Progenitor cell of endocrine pancreas (in vitro differentiated cells): ENCODE measurements around the gene DGCR8. TPM values are rescaled to one million over a fixed set of nuclear protein-coding genes. Genes with fewer than 3 reads are reported as not detected.

Experiments used
- DNase-seq: peaks from one replicate; pipeline ENCODE4 v3.0.0; 2021; ENCODE audit warnings: low spot score; ENCODE audit not compliant: unreplicated experiment
- H3K27ac Mint-ChIP-seq: 2 replicates; pipeline ENCODE4 v1.8.0; 2021; ENCODE audit warnings: mild to moderate bottlenecking, moderate library complexity, mixed read lengths
- H3K27me3 Mint-ChIP-seq: 2 replicates; pipeline ENCODE4 v1.8.0; 2021; ENCODE audit warnings: mixed read lengths
- H3K36me3 Mint-ChIP-seq: 2 replicates; pipeline ENCODE4 v1.8.0; 2022; ENCODE audit warnings: mixed read lengths; ENCODE audit not compliant: insufficient read depth
- H3K4me1 Mint-ChIP-seq: 2 replicates; pipeline ENCODE4 v1.8.0; 2021; ENCODE audit warnings: low read depth, mixed read lengths
- H3K4me3 Mint-ChIP-seq: 2 replicates; pipeline ENCODE4 v1.8.0; 2021; ENCODE audit warnings: low read depth, mild to moderate bottlenecking, moderate library complexity, mixed read lengths
- H3K9me3 Mint-ChIP-seq: 2 replicates; pipeline ENCODE4 v1.8.0; 2021; ENCODE audit warnings: low read depth, mixed read lengths
- total RNA-seq: library from RNA; stranded (reverse); gene quantifications from 2 replicates; pipeline ENCODE4 v1.2.1, GENCODE V29; 2021
- TF ChIP-seq, protein P1 (sequence below): fragments of 200-600 bp; sonication (generic); IDR thresholded peaks from one replicate; pipeline ENCODE4 v1.5.0; 2021; ENCODE audit warnings: antibody characterized with exemption, mild to moderate bottlenecking; ENCODE audit not compliant: unreplicated experiment

The DGCR8 gene
- total RNA-seq, 1 donor from 2014 or later: 75.8 TPM

DNA sequence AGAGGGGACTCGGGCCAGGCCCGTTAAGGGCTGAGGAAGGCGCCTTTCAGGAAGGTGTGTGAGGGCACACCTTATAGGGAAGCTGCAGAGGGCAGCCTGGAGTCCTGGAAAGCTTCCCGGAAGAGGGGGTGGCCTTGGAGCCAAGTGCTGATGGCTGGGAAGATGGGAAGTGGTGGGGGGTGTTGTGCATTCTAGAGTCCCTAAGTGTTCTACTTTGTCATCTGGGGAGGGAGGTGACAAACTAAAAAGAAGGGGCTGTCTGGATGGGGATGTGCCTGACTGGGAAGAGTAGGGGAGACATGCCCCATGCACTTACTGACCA lies 58.3 kb downstream of the DGCR8 start:
- H3K27ac Mint-ChIP-seq: no peak overlapping the region
- no peak for DNase-seq
- H3K27me3 Mint-ChIP-seq: no peaks in the 10 kb centered on the region
- TF ChIP-seq, protein P1, sequence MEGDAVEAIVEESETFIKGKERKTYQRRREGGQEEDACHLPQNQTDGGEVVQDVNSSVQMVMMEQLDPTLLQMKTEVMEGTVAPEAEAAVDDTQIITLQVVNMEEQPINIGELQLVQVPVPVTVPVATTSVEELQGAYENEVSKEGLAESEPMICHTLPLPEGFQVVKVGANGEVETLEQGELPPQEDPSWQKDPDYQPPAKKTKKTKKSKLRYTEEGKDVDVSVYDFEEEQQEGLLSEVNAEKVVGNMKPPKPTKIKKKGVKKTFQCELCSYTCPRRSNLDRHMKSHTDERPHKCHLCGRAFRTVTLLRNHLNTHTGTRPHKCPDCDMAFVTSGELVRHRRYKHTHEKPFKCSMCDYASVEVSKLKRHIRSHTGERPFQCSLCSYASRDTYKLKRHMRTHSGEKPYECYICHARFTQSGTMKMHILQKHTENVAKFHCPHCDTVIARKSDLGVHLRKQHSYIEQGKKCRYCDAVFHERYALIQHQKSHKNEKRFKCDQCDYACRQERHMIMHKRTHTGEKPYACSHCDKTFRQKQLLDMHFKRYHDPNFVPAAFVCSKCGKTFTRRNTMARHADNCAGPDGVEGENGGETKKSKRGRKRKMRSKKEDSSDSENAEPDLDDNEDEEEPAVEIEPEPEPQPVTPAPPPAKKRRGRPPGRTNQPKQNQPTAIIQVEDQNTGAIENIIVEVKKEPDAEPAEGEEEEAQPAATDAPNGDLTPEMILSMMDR: no peak
- no peaks in the 10 kb centered on the region for H3K36me3 Mint-ChIP-seq
- no peaks in the 10 kb centered on the region for H3K9me3 Mint-ChIP-seq
- no peak overlapping the region for H3K4me3 Mint-ChIP-seq
- H3K4me1 Mint-ChIP-seq: peaks cover under 1% of the 10 kb centered on the region

DNA sequence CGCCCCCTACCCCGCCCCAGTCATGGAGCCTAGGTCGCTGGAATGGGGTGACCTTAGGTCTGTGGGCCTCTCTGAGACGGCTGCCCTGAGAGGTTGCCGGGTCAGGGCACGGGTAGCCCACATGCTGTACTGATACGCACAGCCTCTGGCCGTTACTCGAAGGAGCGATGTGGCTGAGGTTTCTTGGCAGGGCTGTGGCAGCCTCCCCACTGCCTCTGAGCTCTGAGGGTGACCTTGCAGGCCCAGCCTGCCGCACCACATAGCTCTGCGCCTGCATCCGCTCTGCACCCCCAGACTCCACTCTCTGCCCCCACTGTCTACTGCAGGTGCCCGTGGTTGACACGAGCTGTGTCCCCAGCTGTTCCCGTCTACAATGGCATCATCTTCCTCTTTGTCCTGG lies 58.8 kb downstream of the DGCR8 start:
- no peak for DNase-seq
- Mint-ChIP-seq H3K4me1 (no peaks in the 10 kb centered on the region), H3K27ac (no peak overlapping the region)

DNA sequence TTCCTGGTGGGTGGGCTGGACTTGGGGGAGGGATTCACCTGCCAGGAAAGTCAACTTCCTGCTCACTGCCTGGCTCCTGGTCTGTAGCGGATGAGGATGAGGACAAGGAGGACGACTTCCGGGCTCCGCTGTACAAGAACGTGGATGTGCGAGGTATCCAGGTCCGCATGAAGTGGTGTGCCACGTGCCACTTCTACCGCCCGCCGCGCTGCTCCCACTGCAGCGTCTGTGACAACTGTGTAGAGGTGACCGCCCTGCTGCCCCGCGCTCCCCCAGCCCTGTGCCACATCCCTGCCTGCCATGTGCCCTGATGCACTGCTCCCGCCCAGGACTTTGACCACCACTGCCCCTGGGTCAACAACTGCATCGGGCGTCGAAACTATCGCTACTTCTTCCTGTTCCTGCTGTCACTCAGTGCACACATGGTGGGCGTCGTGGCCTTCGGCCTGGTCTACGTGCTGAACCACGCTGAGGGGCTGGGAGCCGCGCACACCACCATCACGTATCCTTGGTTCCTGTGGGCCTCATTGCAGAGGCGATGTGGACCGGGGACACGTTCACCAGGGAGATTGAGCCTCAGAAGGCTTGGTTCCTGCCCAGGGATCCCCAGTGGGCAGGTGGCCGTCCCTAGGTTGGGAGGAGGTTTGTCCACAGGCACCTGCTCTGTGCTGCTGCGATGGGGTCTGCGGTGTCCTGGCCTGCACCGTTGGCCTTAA lies 59.5 kb downstream of the DGCR8 start:
- no peak for DNase-seq
- Mint-ChIP-seq H3K9me3 (no peaks in the 10 kb centered on the region), H3K4me3 (no peak overlapping the region), H3K36me3 (no peaks in the 10 kb centered on the region), H3K27me3 (no peaks in the 10 kb centered on the region), H3K27ac (no peak overlapping the region), H3K4me1 (no peaks in the 10 kb centered on the region)
- TF ChIP-seq, protein P1: no peak

More for the DNA sequence above, 58.8 kb downstream of the DGCR8 start:
- Mint-ChIP-seq H3K9me3 (no peaks in the 10 kb centered on the region), H3K27me3 (no peaks in the 10 kb centered on the region), H3K4me3 (no peak overlapping the region), H3K36me3 (no peaks in the 10 kb centered on the region)
- TF ChIP-seq, protein P1: no peak

DNA sequence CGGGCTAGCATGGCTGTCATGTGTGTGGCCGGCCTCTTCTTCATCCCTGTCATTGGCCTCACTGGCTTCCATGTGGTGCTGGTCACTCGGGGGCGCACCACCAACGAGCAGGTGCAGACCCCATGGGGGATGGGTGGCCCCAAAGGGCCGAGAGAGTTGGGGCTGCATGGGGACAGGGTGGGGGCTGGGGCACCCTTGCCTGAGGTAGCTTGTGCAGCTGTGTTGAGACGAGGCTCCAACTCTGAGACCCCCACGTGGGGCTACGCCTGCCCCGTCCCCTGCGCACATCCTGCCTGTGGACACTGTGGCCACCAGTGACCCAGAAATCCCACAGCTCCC lies 60.0 kb downstream of the DGCR8 start:
- Mint-ChIP-seq H3K27ac (no peak overlapping the region), H3K27me3 (no peaks in the 10 kb centered on the region), H3K4me3 (no peak overlapping the region), H3K36me3 (no peaks in the 10 kb centered on the region), H3K9me3 (no peaks in the 10 kb centered on the region), H3K4me1 (no peaks in the 10 kb centered on the region)
- DNase-seq: no peak
- TF ChIP-seq, protein P1: no peak

DNA sequence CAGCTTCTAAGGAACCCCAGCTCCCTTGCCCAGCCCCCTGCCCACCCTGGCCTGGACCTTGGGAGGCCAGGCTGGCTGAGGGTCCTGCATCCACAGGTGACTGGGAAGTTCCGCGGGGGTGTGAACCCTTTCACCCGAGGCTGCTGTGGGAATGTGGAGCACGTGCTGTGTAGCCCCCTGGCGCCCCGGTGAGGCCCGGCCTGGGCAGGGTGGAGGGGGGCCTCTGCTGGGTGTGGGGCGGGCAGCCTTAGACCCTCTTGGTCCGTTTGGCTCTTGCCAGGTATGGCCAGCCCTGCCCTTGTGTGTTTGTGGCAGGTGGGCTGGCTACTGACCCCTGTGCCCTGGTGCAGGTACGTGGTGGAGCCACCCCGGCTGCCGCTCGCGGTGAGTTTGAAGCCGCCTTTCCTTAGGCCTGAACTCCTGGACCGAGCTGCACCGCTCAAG lies 60.5 kb downstream of the DGCR8 start:
- Mint-ChIP-seq H3K4me1 (no peaks in the 10 kb centered on the region), H3K4me3 (no peak overlapping the region), H3K27ac (no peak overlapping the region), H3K27me3 (no peaks in the 10 kb centered on the region), H3K36me3 (no peaks in the 10 kb centered on the region), H3K9me3 (no peaks in the 10 kb centered on the region)
- DNase-seq: no peak
- TF ChIP-seq, protein P1: no peak
